CD4-positive, alpha-beta T cell treated with Interferon gamma for 1 hour (primary cell): Measurements from ENCODE around the gene CWC15.

Source experiments
- DNase-seq: peaks from one replicate; pipeline ENCODE4 v3.0.0-alpha.2; 2020

CWC15 gene

DNA sequence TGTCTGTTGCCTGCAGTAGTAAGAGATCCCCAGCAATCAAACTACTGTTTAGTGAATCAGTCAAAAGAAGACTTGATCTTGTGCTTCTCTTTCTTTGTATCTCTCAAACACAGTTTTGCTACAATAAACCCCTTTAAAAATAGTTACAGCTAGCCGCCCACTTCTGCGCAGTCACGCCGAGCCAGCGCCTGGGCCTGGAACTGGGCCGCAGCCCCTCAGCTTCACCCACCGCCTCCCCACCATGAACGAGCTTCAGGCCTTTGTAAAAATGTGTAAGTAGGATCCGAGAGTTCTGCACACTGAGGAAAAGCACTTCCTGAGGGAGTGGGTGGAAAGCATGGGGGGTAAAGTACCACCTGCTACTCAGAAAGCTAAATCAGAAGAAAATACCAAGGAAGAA, 60.5 kb downstream of the CWC15 start:
- no peak for DNase-seq
